GM18858 (cell line): Measurements from ENCODE around the gene KIF18B.

ENCODE experiments used
- ATAC-seq: cut with Tn5 transposase; IDR thresholded peaks from one replicate; pipeline ENCODE4 v1.9.1; 2021; ENCODE audit not compliant: unreplicated experiment

Gene KIF18B

GRCh38 chr17:44941712-44942331 lies 5.8 kb downstream of the KIF18B start:
- ATAC-seq = no peak

DNA sequence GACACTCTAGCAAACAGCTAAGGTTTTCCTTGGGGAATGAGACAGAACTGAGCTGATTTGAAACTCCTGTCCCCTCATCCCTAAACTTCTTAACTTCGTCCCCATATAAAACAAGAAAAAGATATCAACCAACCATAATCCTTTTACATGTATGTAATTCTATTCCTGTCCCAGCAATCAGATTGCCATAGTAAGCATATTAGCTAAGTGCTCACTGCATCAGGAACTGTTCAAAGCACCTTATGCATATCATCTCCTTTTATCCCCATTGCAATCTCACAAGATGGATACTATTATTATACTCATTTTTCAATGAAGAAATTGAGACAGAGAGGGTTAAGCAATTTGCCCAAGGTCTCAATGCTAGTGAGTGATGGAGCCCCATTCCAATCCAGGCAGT lies 6.8 kb downstream of the KIF18B start:
- ATAC-seq = no peak

GRCh38 chr17:44940317-44940716 lies 7.3 kb downstream of the KIF18B start:
- no peak for ATAC-seq

DNA sequence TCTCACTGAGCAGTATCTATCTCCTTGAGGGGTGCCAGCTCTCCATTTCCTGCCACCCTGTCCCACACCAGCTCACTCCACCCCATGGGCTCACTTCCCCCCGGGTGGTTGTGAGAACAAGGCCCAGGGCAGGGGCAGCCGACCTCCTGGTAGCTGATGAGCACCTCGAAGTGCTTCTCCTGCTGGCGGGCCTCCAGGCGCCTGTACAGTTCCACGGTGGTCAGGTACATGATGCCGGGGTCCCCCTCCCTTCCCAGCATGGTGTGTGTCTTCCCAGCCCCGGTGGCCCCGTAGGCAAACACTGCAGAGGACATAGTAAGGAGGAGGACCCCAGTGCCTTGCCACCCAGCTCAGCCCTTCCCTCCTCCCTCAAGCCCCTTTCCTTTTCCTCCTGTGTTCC lies 12.5 kb downstream of the KIF18B start:
- ATAC-seq = no peak

DNA sequence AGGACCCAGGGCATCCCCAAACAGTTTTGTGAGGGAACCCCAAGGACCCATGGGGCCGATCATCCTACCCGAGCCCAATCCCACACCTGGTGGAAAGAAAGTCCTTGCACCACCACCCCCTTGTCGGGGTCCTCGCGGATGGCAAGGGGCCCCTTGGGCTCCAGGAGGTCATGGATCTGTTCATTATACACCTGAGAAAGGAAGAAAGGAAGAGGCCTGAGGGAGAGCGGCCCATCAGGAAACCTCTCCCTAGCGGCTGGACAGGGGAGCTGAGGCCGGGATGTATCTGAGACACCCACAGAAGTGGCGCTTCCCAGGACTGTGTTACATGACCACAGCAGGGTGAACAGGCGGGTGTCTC lies 12.8 kb downstream of the KIF18B start:
- no peak for ATAC-seq

DNA sequence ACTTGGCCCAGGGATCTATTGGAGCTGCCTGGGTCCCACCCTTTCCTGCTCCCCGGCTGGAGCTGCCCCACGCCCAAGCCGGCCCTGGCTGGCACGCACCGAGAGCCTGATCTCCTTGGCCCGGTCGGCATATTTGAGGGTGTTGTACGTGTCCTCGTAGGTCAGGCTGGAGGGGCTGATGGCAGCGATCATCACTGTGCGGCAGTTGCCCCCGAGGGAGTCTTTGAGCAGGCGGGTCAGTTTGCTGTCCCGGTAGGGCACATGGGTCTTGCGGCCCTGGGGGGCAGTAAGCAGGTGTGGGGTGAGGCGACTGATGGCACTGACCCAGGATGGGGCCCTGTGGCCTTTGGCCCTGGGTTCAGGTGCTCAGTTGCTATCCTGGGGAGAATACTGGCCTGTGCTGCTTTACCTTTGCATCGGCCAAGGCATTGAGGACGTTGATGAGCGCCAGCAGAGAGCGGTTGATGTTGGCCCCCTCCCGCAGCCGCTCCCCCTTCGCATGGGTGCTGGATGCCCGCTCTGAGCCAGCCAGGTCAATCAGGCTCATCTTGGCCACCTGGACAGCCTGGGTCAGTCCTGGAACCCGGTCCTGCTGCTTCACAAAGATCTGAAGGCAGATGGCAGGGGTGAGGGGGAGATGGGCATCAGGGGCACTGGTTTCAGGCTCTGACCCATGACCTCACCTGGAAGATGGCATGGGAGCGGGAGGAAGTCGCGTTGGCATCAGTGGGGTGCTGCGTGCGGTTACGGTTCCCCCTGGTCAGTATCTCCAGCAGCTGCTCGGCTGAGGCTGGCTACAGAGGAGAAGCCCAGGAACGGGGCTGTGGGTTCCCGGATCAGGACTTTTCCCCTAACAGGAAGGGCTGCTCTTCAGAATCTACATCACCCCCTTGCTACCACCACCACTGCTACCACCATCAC lies 13.5 kb downstream of the KIF18B start:
- ATAC-seq = no peak

GRCh38 chr17:44932787-44933097 lies 14.8 kb downstream of the KIF18B start:
- no peak for ATAC-seq

- no peak for ATAC-seq
Measured at GRCh38 chr17:44932096-44932786, 15.3 kb downstream of the KIF18B start.

GRCh38 chr17:44931376-44931775 lies 16.2 kb downstream of the KIF18B start:
- no peak for ATAC-seq

DNA sequence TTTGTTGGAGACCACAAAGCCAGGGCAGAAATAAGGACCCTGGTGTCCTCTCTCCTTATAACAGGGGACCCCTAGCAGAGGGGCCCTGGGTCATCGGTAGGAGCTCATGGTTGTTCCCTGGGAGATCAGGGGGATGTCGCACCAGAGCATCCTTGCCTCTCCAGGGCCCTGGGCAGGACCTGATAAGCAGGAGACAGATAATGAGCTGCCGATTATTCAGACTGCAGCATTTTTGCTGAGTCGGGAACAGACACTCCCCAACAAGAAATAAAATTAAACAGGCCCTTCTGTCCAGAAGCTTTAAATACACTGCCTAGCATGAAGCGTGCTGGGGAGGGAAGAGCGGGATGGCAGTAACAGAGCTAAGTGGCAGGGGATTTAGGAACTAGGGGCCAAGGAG lies 16.9 kb downstream of the KIF18B start:
- ATAC-seq = no peak

DNA sequence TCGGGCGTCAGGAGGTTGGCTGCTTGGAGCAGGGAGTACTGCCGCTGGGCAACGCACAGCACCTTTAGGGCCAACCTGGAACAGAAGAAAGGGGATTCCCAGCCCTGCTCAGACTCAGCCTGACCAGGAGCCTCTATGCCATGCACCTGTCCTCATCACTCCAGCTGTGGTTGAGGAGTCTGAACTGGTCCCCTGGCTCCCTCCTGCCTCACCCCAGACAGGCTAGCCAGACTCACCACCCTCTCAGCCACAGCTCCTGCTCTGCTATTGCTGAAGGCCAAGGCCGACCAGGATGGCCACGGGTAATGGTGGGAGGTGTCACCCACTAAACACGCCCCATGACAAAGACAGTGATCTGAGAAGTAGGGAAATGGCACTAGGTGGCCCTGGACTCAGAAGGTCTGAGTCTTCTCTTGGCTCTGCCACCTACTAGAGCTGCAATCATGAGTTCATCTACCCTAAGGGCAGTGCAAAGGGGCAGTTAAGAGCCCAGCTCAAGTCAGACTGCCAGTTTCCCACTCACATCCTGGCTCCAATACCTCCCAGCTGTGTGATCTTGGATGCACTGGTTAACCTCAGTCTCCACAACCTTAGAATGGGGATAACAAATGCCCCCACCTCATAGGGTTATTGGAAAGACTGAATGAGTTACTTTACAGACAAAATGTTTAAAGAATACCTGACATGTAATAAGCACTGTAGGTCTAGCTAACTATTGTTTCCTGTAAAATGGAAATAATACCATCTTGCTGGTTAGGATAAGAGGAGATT lies 18.4 kb downstream of the KIF18B start:
- ATAC-seq = no peak

DNA sequence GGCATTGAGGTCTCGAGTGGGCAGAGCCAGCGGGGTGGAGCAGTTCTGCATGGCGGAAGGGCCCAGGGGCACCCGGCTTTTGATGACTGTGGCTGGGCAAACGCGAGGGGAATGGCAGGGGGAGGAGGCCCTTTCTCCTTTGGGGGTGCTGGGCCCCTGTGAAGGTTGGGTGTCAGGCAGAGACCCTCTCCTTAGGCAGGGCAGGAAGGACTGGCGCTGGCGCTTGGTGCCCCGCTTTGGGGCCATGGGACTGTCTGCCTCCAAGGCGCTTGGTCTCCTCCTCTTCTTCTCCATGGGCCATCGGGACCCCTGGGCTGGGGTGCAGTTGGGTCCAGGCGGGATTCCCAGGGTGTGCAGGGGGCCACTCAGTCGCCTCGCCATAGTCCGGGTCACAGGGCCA lies 19.4 kb downstream of the KIF18B start:
- ATAC-seq = no peak

- no peak for ATAC-seq
Measured at GRCh38 chr17:44927696-44928095, 19.9 kb downstream of the KIF18B start.

DNA sequence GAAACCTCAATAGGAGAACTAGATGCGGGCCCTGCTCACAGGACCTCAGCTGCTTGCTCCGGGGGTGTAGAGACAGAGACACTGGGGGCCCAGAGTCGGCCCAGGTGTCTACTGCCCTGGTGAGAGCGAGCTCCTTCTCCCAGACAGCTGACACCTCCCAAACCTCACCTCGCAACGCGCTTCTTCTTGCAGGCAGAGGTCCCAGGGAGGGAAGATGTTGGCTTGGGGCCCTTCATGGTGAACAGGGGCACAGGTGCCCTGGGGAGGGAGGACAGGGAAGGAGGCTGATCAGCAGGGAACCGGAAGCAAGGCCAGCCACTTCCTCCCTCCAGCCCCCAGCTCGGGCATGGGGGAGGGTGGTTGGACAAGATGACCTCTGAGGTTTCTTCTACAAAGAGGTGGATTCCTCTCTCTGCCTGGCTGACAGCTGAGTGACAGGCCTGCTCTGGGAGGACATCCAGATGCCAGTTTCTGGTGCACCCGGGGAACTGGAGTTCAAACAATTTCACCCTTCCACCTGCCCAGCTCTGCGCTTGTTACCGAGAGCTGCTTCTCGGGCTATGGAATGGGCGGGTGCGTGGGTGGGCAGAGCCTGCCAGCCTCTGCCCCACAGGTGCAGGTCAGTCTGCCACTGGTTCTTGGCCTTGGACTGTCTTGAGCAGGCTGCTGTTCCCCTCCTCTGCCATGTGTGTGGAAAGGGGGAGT lies 20.6 kb downstream of the KIF18B start:
- ATAC-seq = no peak

- ATAC-seq = no peak
Measured at GRCh38 chr17:44925731-44926697, 21.6 kb downstream of the KIF18B start.

GRCh38 chr17:44924107-44924544 lies 23.4 kb downstream of the KIF18B start:
- ATAC-seq = no peak

DNA sequence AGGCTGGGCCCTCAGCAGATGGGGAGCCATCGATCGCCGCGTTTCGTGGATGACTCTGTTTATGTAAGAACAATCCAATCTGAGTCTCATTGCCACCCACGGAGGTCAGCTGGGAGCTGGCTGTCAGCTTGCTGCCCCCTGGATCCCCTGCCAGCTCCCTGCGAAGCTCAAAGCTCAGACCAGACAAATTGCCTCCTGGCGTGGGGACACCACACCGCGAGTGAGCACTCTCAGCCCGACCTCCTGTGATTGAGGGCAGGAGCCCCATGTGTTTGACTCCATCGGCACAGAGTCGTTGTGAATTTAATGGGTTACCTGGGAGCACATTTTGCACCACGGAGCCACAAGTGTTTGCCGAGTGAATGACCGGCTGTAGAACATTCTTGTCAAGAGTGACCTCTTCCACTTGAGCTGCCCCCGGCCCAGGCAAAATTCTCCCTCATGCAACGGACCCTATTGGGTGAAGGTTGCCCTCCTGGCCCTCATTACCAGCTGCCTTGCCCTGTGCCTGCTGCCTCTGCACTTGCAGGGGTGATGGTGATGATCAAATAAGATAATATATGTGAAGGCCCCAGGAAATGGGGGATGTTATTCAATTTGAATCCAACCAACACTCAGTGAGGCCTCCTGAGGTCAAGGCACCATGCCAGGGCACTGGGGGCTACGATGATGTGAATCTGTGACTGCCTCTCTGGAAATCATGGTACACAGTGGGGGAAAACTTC lies 24.7 kb downstream of the KIF18B start:
- ATAC-seq = no peak

- no peak for ATAC-seq
Measured at GRCh38 chr17:44922136-44922535, 25.4 kb downstream of the KIF18B start.
